ENCODE results near the gene RNF152.

- TF ChIP-seq ZSCAN18 (tag by site-specific recombination; IDR thresholded peaks at IDR 0.05), result no peak
- TF ChIP-seq HIC1 (tag by site-specific recombination; IDR thresholded peaks at IDR 0.05), result no peak
- TF ChIP-seq CTCF (tag by site-specific recombination; IDR thresholded peaks at IDR 0.05), result no peak
- no peak for TF ChIP-seq PRDM6 (tag by site-specific recombination; IDR thresholded peaks at IDR 0.05)
- TF ChIP-seq ZNF830 (tag by site-specific recombination; IDR thresholded peaks at IDR 0.05; ENCODE audit: low read depth), result no peak
- TF ChIP-seq ZNF114 (tag by site-specific recombination; IDR thresholded peaks at IDR 0.05), result no peak
- TF ChIP-seq HOXA7 (CRISPR knock-in tag; IDR thresholded peaks at IDR 0.05; ENCODE audit: borderline replicate concordance), result no peak
These were observed 37.3 kb upstream of the RNF152 start for GRCh38 chr18:61929881-61930640.

Measured in HEK293 (cell line).